Measurements from ENCODE around the gene DAGLB. TPM values are rescaled to one million over a fixed set of nuclear protein-coding genes. Genes with fewer than 3 reads are reported as not detected.

Gene DAGLB
- total RNA-seq, 1 experiment from 2014 or later, result 24.1 TPM

- intact Hi-C loops (cut with micrococcal nuclease; ENCODE audit: unreplicated experiment), result no loop called here
Observed at GRCh38 chr7:6432781-6433180, 15.0 kb downstream of the DAGLB start.

GRCh38 chr7:6430974-6431373, 16.8 kb downstream of the DAGLB start:
- Histone ChIP-seq H3K27me3 (replicated peaks; ENCODE audit: insufficient read depth, low read depth, low read length, poor library complexity) (no peaks in the 10 kb centered on the region), H3K4me3 (ENCODE audit: low read depth, low read length, poor library complexity, severe bottlenecking) (no peak overlapping the region), H3K36me3 (ENCODE audit: insufficient read depth, low read length, poor library complexity, severe bottlenecking) (peaks cover 10% of the 10 kb centered on the region), H3K27ac (ENCODE audit: low read depth, low read length, poor library complexity, severe bottlenecking) (no peak overlapping the region), H3K9me3 (ENCODE audit: low read depth, low read length, poor library complexity, severe bottlenecking) (no peaks in the 10 kb centered on the region), H3K4me1 (ENCODE audit: insufficient read depth, low read length, poor library complexity, severe bottlenecking) (peaks cover 3% of the 10 kb centered on the region)
- no TSS peak for BruUV-seq (replicated peaks)
- no peak for DNase-seq (ENCODE audit: low spot score)
- CTCF ChIA-PET, result no interaction called here
- POLR2A ChIA-PET (ENCODE audit: low non-redundant PET), result interaction anchor here (0.6 kb wide), 1 partner anchor 64 kb away, joined by 3 read pairs; no protein-coding TSS in a partner anchor
- TF ChIP-seq EZH2 (IDR thresholded peaks at IDR 0.05; ENCODE audit: borderline replicate concordance, low read depth, low read length, poor library complexity, severe bottlenecking) (no peak), CTCF (conservative IDR thresholded peaks at IDR 0.05; ENCODE audit: low read depth, low read length) (no peak)
- intact Hi-C loops (cut with micrococcal nuclease; ENCODE audit: unreplicated experiment), result no loop called here

More at GRCh38 chr7:6432781-6433180, 15.0 kb downstream of the DAGLB start:
- no peaks in the 10 kb centered on the region for H3K27me3 ChIP-seq (replicated peaks; ENCODE audit: insufficient read depth, low read depth, low read length, poor library complexity)
- CTCF ChIA-PET, result no interaction called here
- peaks cover 5% of the 10 kb centered on the region for H3K36me3 ChIP-seq (ENCODE audit: insufficient read depth, low read length, poor library complexity, severe bottlenecking)
- H3K4me1 ChIP-seq (ENCODE audit: insufficient read depth, low read length, poor library complexity, severe bottlenecking), result peaks cover 3% of the 10 kb centered on the region
- POLR2A ChIA-PET (ENCODE audit: low non-redundant PET), result no interaction called here
- no peak overlapping the region for H3K27ac ChIP-seq (ENCODE audit: low read depth, low read length, poor library complexity, severe bottlenecking)
- TF ChIP-seq CTCF (conservative IDR thresholded peaks at IDR 0.05; ENCODE audit: low read depth, low read length), result no peak
- no peak for TF ChIP-seq EZH2 (IDR thresholded peaks at IDR 0.05; ENCODE audit: borderline replicate concordance, low read depth, low read length, poor library complexity, severe bottlenecking)
- H3K9me3 ChIP-seq (ENCODE audit: low read depth, low read length, poor library complexity, severe bottlenecking), result no peaks in the 10 kb centered on the region
- DNase-seq (ENCODE audit: low spot score), result no peak
- BruUV-seq (replicated peaks), result no TSS peak
- no peak overlapping the region for H3K4me3 ChIP-seq (ENCODE audit: low read depth, low read length, poor library complexity, severe bottlenecking)

- ChIA-PET POLR2A (ENCODE audit: low non-redundant PET) (interaction anchor here (0.6 kb wide), 1 partner anchor 63 kb away, joined by 3 read pairs; no protein-coding TSS in a partner anchor), CTCF (interaction anchor here (0.6 kb wide), 2 partner anchors 202 to 433 kb away, joined by 4 read pairs; no protein-coding TSS in a partner anchor)
- no peak overlapping the region for H3K4me3 ChIP-seq (ENCODE audit: low read depth, low read length, poor library complexity, severe bottlenecking)
- no peaks in the 10 kb centered on the region for H3K27me3 ChIP-seq (replicated peaks; ENCODE audit: insufficient read depth, low read depth, low read length, poor library complexity)
- H3K9me3 ChIP-seq (ENCODE audit: low read depth, low read length, poor library complexity, severe bottlenecking), result no peaks in the 10 kb centered on the region
- BruUV-seq (replicated peaks), result no TSS peak
- intact Hi-C loops (cut with micrococcal nuclease; ENCODE audit: unreplicated experiment), result no loop called here
- peaks cover 15% of the 10 kb centered on the region for H3K36me3 ChIP-seq (ENCODE audit: insufficient read depth, low read length, poor library complexity, severe bottlenecking)
- no peak for TF ChIP-seq EZH2 (IDR thresholded peaks at IDR 0.05; ENCODE audit: borderline replicate concordance, low read depth, low read length, poor library complexity, severe bottlenecking)
- TF ChIP-seq CTCF (conservative IDR thresholded peaks at IDR 0.05; ENCODE audit: low read depth, low read length), result peak; percentile 37; the same call in 1 of the 2 replicates
- H3K27ac ChIP-seq (ENCODE audit: low read depth, low read length, poor library complexity, severe bottlenecking), result no peak overlapping the region
- peaks cover 1% of the 10 kb centered on the region for H3K4me1 ChIP-seq (ENCODE audit: insufficient read depth, low read length, poor library complexity, severe bottlenecking)
- peak; percentile 56 for DNase-seq (ENCODE audit: low spot score)
Observed at GRCh38 chr7:6430271-6430940, 17.3 kb downstream of the DAGLB start.

Measured in A673 (cell line).